SHP77 (cell line): ENCODE measurements around the gene TRANK1.
A peak's percentile ranks its signal among the peaks of the same experiment; 100 is the strongest.
"Not testable (repeated sequence)": the region's sequence is repeated elsewhere in the genome, so short reads cannot be mapped to it uniquely, and the experiment has no call there.

Experiments
- DNase-seq, 2 experiments: peaks; one replicate each; lab custom pipeline; 2025; lab: John Stamatoyannopoulos, UW

The TRANK1 gene

GRCh38 chr3:36892457-36893136 is 52.3 kb downstream of the TRANK1 start:
- no peak for DNase-seq

GRCh38 chr3:36891701-36892160 is 53.1 kb downstream of the TRANK1 start:
- no peak for DNase-seq

GRCh38 chr3:36891097-36891496 is 53.8 kb downstream of the TRANK1 start:
- DNase-seq: not testable (repeated sequence)

- no peak for DNase-seq
These were observed 54.6 kb downstream of the TRANK1 start for GRCh38 chr3:36890261-36890660.

GRCh38 chr3:36881735-36882134 is 63.1 kb downstream of the TRANK1 start:
- no peak for DNase-seq

- DNase-seq: not testable (repeated sequence)
These were observed 65.0 kb downstream of the TRANK1 start for GRCh38 chr3:36879842-36880241.

GRCh38 chr3:36877930-36878685 is 66.7 kb downstream of the TRANK1 start:
- no peak for DNase-seq

- DNase-seq: peak in 1 of 2 experiments; percentile 3
These were observed 68.5 kb downstream of the TRANK1 start for GRCh38 chr3:36876181-36876936.

- no peak for DNase-seq
These were observed 69.5 kb downstream of the TRANK1 start for GRCh38 chr3:36875397-36875796.

- DNase-seq: no peak
These were observed 70.4 kb downstream of the TRANK1 start for GRCh38 chr3:36874424-36874823.

GRCh38 chr3:36871379-36872126 is 73.3 kb downstream of the TRANK1 start:
- DNase-seq: no peak

- DNase-seq: peak; percentile 16 to 44
These were observed 76.0 kb downstream of the TRANK1 start for GRCh38 chr3:36868614-36869436.

GRCh38 chr3:36867810-36868209 is 77.0 kb downstream of the TRANK1 start:
- DNase-seq: no peak

GRCh38 chr3:36866368-36866767 is 78.5 kb downstream of the TRANK1 start:
- DNase-seq: no peak

GRCh38 chr3:36864180-36865053 is 80.4 kb downstream of the TRANK1 start:
- DNase-seq: no peak

- no peak for DNase-seq
These were observed 82.6 kb downstream of the TRANK1 start for GRCh38 chr3:36862076-36862755.

- DNase-seq: no peak
These were observed 85.4 kb downstream of the TRANK1 start for GRCh38 chr3:36859494-36859893.

GRCh38 chr3:36852071-36852470 is 92.8 kb downstream of the TRANK1 start:
- no peak for DNase-seq

- DNase-seq: no peak
These were observed 94.1 kb downstream of the TRANK1 start for GRCh38 chr3:36850743-36851142.
